Mesangial cell (primary cell): ENCODE results near the gene JUN. TPM values are rescaled to one million over a fixed set of nuclear protein-coding genes. Genes with fewer than 3 reads are reported as not detected.

ENCODE experiments used
- total RNA-seq: library from RNA; depleted of rRNA; stranded (reverse); fragments of >200 nt; gene quantifications from 2 replicates; pipeline ENCODE4 v1.2.3, GENCODE V29; 2015

JUN gene
- 75.1 and 84.3 TPM in 2 replicates for total RNA-seq

DNA sequence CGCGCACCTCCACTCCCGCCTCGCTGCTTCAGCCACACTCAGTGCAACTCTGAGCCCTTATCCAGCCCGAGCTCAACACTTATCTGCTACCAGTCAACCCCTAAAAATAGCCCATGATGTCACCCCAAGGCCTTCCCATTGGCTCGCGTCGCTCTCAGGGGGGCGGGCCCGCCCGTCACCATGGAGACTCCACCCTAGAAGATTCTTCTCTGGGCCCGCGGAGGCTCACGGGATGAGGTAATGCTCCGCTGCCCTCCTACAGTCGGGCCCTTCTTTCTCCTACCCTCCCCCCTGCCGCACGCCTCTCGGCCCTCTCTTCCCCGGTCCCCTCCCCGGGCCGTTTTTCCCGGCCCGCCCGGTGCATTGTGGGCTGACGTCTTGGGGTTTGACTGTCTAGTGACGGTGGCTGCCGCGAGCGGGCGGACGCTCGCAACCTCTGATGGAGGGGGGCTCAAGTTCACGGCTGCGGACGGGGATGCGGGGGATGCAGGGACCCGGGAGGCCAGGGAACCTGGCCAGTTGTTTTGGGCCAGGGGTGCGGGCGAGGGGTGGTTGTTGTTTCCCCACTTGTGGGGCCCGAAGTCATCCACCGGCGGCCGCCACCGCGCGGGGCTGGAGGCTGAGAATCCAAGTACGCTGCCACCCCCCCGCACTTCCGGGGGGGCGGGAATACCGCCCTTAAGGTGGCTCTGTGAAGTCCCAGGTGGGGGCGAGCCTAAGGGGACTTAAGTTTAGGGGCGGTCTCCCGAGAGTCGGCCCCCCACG lies at the start of gene JUN:
JUN (minus strand) TSS at position 55 of the 765 bp plus-strand sequence. CDS start 977 bp downstream, outside the sequence.

Other genes with a start within 250 kb of the JUN start
- gene OMA1, start 237.3 kb downstream of the JUN start, total RNA-seq = 6.5 and 6.8 TPM in 2 replicates
- 3.1 and 13.9 TPM in 2 replicates for gene TACSTD2, start 206.8 kb downstream of the JUN start, total RNA-seq
- 3.9 and 4.9 TPM in 2 replicates for gene MYSM1, start 84.0 kb downstream of the JUN start, total RNA-seq